ENCODE data around the gene CFAP46. TPM values are rescaled to one million over a fixed set of nuclear protein-coding genes. Genes with fewer than 3 reads are reported as not detected.

CFAP46 gene
- total RNA-seq, 6 experiments from 2014 or later, result 0.31 to 1.4 (median 0.32) TPM; not detected in 1

DNA sequence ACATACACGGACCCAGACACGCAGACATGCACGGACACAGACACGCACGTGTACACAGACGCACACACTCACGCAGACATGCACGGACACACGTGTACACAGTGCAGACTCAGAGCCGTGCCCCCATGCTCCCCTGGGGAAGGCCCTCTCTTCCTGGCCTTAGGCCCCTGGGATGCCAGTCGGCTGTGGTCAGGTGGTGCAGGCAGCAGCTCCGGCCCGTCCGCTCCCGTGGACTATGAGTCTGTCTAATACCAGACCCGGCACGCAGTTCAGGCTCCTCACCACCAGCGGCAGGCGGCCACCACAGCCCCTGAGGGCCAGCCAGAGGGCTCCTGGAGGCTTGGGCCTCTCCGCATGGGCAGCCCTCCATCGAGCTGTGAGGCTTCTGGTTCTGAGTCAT is 104.5 kb downstream of the CFAP46 start:
- peaks cover 23% of the 10 kb centered on the region for H3K9me3 Mint-ChIP-seq
- no peak for DNase-seq
- no peak overlapping the region for H3K4me3 Mint-ChIP-seq
- TF ChIP-seq, protein P1, sequence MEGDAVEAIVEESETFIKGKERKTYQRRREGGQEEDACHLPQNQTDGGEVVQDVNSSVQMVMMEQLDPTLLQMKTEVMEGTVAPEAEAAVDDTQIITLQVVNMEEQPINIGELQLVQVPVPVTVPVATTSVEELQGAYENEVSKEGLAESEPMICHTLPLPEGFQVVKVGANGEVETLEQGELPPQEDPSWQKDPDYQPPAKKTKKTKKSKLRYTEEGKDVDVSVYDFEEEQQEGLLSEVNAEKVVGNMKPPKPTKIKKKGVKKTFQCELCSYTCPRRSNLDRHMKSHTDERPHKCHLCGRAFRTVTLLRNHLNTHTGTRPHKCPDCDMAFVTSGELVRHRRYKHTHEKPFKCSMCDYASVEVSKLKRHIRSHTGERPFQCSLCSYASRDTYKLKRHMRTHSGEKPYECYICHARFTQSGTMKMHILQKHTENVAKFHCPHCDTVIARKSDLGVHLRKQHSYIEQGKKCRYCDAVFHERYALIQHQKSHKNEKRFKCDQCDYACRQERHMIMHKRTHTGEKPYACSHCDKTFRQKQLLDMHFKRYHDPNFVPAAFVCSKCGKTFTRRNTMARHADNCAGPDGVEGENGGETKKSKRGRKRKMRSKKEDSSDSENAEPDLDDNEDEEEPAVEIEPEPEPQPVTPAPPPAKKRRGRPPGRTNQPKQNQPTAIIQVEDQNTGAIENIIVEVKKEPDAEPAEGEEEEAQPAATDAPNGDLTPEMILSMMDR (IDR thresholded peaks at IDR 0.05), result no peak
- no peak overlapping the region for H3K27ac Mint-ChIP-seq
- H3K4me1 Mint-ChIP-seq (ENCODE audit: low read depth), result no peaks in the 10 kb centered on the region
- H3K27me3 Mint-ChIP-seq (ENCODE audit: insufficient read depth), result peaks cover 11% of the 10 kb centered on the region
- H3K36me3 Mint-ChIP-seq (ENCODE audit: low read depth), result peaks cover 12% of the 10 kb centered on the region

DNA sequence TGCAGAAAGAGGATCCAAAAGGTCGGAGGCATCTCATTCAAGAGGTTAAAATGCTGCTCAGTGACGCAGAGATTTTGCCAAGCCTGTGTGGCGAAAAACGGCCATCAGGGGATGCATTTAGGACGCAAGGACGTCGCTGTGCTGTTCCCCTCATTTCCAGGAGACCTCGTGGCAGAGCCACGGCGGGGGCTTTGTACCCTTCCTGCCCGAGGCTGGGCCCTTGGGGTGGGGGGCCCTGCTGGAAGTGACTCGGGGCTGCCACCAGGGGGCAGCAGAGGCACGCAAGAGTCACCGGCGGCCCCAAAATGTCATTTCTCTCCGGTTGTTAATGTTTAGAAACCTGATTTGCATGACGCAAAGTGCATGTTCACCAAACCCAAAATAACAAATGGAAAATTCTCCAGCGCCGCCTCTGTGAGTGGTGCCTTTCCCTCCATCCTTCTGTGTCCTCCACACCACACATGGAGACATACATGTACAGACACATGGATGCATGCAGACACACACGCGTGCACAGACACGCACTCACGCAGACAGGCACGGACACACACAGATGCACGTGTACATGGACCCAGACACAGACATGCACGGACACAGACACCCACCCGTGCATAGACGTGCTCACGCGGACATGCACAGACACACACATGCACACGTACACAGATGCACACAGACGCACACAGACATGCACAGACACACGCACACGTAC is 105.4 kb downstream of the CFAP46 start:
- Mint-ChIP-seq H3K27me3 (ENCODE audit: insufficient read depth) (peaks cover 16% of the 10 kb centered on the region), H3K4me3 (no peak overlapping the region)

DNA sequence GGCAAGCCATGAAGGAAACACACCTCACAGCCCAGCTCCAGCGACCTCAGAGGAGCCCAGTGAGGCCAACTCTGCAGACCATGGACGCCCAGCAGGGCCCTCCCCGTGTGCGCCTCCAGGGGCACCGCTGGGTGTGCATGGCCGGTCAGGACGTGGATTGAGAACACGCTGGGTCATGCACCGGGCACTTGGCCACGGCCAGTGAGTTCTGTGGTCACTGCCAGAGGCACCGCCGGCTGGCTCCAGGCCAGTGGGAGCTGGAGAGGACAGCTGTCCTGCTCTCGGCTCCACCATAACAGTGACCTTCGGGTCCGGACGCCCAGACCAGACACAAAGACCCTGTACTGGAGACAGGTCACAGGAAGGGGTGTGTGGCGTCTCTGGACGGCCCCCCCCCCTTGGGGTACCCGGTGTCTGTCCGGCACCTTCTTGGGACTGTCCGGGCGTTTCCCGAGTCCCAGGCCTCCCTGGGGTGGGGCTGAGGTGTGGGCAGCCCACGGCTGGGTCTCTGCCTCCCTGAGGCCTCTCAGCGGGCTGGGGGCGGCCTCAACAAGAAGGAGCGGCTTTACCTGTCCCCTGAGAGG is 106.0 kb downstream of the CFAP46 start:
- Mint-ChIP-seq H3K4me3 (no peak overlapping the region), H3K27ac (no peak overlapping the region), H3K4me1 (ENCODE audit: low read depth) (no peaks in the 10 kb centered on the region), H3K36me3 (ENCODE audit: low read depth) (no peaks in the 10 kb centered on the region), H3K27me3 (ENCODE audit: insufficient read depth) (peaks cover 22% of the 10 kb centered on the region), H3K9me3 (peaks cover 7% of the 10 kb centered on the region)
- DNase-seq, result no peak
- TF ChIP-seq, protein P1 (IDR thresholded peaks at IDR 0.05), result no peak

More for the DNA sequence above, 105.4 kb downstream of the CFAP46 start:
- peaks cover 3% of the 10 kb centered on the region for H3K36me3 Mint-ChIP-seq (ENCODE audit: low read depth)
- H3K27ac Mint-ChIP-seq, result no peak overlapping the region
- H3K9me3 Mint-ChIP-seq, result peaks cover 13% of the 10 kb centered on the region
- DNase-seq, result no peak
- H3K4me1 Mint-ChIP-seq (ENCODE audit: low read depth), result no peaks in the 10 kb centered on the region
- TF ChIP-seq, protein P1 (IDR thresholded peaks at IDR 0.05), result peak; percentile 95

DNA sequence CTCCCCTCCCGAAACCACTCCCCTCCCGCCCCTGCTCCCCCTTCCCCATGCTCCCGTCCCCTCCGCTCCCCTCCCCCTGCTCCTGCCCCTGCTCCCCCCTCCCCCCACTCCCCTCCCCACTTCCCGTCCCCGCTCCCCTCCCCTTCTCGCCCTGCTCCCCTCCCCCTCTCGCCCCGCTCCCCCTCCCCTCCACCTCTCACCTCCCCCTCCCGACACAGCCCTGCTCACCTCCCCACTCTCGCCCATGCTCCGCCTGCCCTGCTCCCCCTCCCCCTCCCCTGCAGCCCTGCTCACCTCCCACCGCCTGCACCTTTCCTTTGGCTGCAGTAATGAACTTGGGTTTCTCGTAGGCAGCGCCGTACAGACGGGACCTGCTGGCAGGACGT is 106.5 kb downstream of the CFAP46 start:
- TF ChIP-seq, protein P1 (IDR thresholded peaks at IDR 0.05), result no peak
- Mint-ChIP-seq H3K36me3 (ENCODE audit: low read depth) (no peaks in the 10 kb centered on the region), H3K4me3 (no peak overlapping the region), H3K27me3 (ENCODE audit: insufficient read depth) (peaks cover 24% of the 10 kb centered on the region), H3K4me1 (ENCODE audit: low read depth) (no peaks in the 10 kb centered on the region), H3K27ac (no peak overlapping the region), H3K9me3 (peaks cover 6% of the 10 kb centered on the region)
- DNase-seq, result no peak

DNA sequence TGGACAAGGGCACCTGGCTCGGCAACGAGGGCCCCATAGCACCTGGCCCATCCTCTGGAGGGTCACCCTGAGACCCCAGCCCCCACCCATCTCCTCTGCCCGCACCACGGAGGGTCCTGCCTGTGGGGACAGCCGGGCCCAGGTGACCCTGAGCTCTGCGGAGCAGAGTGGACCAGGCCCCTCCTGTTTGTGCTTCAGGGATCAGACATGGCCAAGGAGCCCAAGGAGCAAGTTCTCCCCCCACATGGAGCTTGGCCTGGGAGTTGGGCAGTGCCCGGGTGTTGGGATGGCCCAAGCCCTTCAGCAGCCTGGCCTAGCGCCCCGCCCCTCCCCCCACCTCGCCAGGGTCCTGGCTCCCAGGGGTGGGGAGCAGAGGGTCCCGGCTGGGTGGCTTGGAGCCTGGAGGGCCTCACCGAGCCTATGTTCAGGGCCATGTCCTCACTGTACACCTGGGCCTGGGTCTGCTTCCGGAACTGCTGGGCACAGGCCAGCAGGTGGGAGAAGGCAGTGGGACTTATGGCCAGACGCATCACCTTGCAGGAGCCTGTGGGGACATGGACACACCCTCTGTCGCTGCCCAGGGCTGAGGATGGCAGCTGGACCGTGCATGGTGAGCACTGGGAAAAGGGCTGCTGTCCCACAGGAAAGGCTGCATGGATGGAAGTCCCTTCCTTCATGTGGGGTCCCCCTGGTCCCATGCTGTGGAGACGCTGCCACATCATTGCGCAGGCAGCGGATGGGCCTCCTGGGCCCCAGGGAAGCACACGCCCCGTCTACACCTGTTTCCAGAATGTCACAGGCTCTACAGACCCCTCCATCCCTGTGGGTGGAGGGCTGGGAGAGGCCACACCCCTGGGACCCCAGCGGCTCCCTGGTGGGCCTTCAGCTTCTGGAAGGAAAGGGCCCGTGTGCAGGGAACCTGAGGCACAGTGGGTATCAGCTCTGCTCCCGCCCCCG is 107.2 kb downstream of the CFAP46 start:
- Mint-ChIP-seq H3K27me3 (ENCODE audit: insufficient read depth) (peaks cover 28% of the 10 kb centered on the region), H3K4me3 (no peak overlapping the region), H3K36me3 (ENCODE audit: low read depth) (no peaks in the 10 kb centered on the region), H3K9me3 (peaks cover 6% of the 10 kb centered on the region), H3K4me1 (ENCODE audit: low read depth) (no peaks in the 10 kb centered on the region), H3K27ac (no peak overlapping the region)
- DNase-seq, result no peak
- TF ChIP-seq, protein P1 (IDR thresholded peaks at IDR 0.05), result no peak

All from HFFc6 (cell line).